ENCODE measurements around the gene SHANK1. TPM values are rescaled to one million over a fixed set of nuclear protein-coding genes. Genes with fewer than 3 reads are reported as not detected.
"Not testable (repeated sequence)": the region's sequence is repeated elsewhere in the genome, so short reads cannot be mapped to it uniquely, and the experiment has no call there.

Gene SHANK1
- total and polyA plus RNA-seq, 2 donors (not counting 3 experiments of a cell fraction or from before 2014, with no cell fraction given), result 0.66 to 1.9 TPM

DNA sequence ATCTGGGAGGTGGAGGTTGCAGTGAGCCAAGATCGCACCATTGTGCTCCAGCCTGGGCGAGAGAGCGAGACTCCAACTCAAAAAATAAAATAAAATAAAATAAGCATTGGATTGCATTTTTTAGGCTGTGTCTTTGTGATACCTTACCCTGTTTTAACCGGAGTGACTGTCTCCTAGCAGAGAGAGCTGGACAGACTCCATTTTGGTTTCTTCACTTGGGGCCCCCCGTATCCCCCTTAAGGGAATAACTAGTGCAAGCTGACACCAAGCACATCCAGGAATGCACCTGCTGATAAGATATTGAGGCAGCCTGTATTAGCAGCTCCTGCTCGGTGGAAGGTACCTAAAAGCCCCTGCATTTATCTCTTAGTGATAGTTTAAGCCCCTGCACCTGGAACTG is 29.9 kb upstream of the SHANK1 start:
- Histone ChIP-seq H3K4me1 (ENCODE audit: control insufficient read depth, extremely low read depth, insufficient read depth, low read length) (no peaks in the 10 kb centered on the region), H3K27me3 (ENCODE audit: control insufficient read depth in 2 of 2, insufficient read depth in 2 of 2, low read length in 2 of 2) (no peaks in the 10 kb centered on the region), H4K20me1 (replicated peaks; ENCODE audit: control insufficient read depth, extremely low read depth, insufficient read depth, low read length) (no peaks in the 10 kb centered on the region), H3K36me3 (ENCODE audit: control insufficient read depth in 2 of 2, extremely low read depth in 1 of 2, insufficient read depth in 2 of 2, low read length in 2 of 2) (no peaks in the 10 kb centered on the region), H3K4me2 (ENCODE audit: insufficient read depth, low read length) (no peak overlapping the region), H3K9me1 (replicated peaks; ENCODE audit: control insufficient read depth, extremely low read depth, insufficient read depth, low read length) (no peaks in the 10 kb centered on the region), H3K27ac (ENCODE audit: insufficient read depth, low read depth, low read length) (no peak overlapping the region), H2AFZ (ENCODE audit: low read depth, low read length) (no peak overlapping the region), H3K9ac (replicated peaks; ENCODE audit: extremely low read depth, insufficient read depth, low read length) (no peak overlapping the region), H3K4me3 (replicated peaks in 1 of 3; ENCODE audit: insufficient read depth in 1 of 3, low read depth in 1 of 3, low read length in 3 of 3) (no peak overlapping the region), H3K79me2 (ENCODE audit: control insufficient read depth, insufficient read depth, low read length) (no peaks in the 10 kb centered on the region), H3K9me3 (replicated peaks; ENCODE audit: control insufficient read depth, insufficient read depth, low read length) (no peaks in the 10 kb centered on the region)
- TF ChIP-seq, protein P1, sequence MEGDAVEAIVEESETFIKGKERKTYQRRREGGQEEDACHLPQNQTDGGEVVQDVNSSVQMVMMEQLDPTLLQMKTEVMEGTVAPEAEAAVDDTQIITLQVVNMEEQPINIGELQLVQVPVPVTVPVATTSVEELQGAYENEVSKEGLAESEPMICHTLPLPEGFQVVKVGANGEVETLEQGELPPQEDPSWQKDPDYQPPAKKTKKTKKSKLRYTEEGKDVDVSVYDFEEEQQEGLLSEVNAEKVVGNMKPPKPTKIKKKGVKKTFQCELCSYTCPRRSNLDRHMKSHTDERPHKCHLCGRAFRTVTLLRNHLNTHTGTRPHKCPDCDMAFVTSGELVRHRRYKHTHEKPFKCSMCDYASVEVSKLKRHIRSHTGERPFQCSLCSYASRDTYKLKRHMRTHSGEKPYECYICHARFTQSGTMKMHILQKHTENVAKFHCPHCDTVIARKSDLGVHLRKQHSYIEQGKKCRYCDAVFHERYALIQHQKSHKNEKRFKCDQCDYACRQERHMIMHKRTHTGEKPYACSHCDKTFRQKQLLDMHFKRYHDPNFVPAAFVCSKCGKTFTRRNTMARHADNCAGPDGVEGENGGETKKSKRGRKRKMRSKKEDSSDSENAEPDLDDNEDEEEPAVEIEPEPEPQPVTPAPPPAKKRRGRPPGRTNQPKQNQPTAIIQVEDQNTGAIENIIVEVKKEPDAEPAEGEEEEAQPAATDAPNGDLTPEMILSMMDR (IDR thresholded peaks at IDR 0.05; ENCODE audit: extremely low read depth in 1 of 2, insufficient read depth in 1 of 2, low read depth in 1 of 2, low read length in 2 of 2), result no peak
- TF ChIP-seq MYC (IDR thresholded peaks at IDR 0.05; ENCODE audit: low read depth, low read length), result no peak
- TF ChIP-seq, protein P2, sequence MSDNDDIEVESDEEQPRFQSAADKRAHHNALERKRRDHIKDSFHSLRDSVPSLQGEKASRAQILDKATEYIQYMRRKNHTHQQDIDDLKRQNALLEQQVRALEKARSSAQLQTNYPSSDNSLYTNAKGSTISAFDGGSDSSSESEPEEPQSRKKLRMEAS (IDR thresholded peaks at IDR 0.05; ENCODE audit: insufficient read depth, insufficient read length), result no peak
- TF ChIP-seq POLR2A (IDR thresholded peaks at IDR 0.05; ENCODE audit: low read depth, low read length), result no peak
- no peak for TF ChIP-seq JUN (IDR thresholded peaks at IDR 0.05; ENCODE audit: borderline replicate concordance, insufficient read depth, insufficient read length, low read depth)
- TF ChIP-seq FOS (IDR thresholded peaks at IDR 0.05; ENCODE audit: borderline replicate concordance, insufficient read depth, low read length), result no peak
- TF ChIP-seq GATA2 (IDR thresholded peaks at IDR 0.05; ENCODE audit: insufficient read depth, insufficient read length, low read depth, low read length), result no peak
- TF ChIP-seq EZH2 (IDR thresholded peaks at IDR 0.05; ENCODE audit: borderline replicate concordance, low read depth, low read length, severe bottlenecking), result no peak
- no peak for TF ChIP-seq POLR2AphosphoS5 (IDR thresholded peaks at IDR 0.05; ENCODE audit: insufficient read depth, low read depth, low read length)
- ChIA-PET CTCF (no interaction called here), POLR2A (no interaction called here)
- FAIRE-seq (no peak), DNase-seq (ENCODE audit: low read depth, low spot score) (no peak)
- intact Hi-C loops (cut with micrococcal nuclease), result no loop called here
- no TSS peak for BruUV-seq (replicated peaks)
- dilution Hi-C loops (cut with MboI; ENCODE audit: extremely low pct_ligation_motif_present, low sequenced_read_pairs), result no loop called here

DNA sequence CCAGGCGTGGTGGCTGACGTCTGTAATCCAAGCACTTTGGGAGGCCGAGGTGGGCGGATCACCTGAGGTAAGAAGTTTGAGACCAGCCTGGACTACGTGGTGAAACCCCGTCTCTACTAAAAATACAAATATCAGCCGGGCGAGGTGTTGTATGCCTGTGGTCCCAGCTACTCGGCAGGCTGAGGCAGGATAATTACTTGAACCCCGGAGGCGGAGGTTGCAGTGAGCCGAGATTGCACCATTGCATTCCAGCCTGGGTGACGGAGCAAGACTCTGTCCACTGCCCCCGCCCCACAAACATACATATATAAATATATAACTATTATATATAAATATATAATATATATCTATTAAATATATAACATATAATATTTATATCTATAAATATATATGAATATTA is 27.5 kb upstream of the SHANK1 start:
- intact Hi-C loops (cut with micrococcal nuclease); POLR2A ChIA-PET; H4K20me1 ChIP-seq (replicated peaks; ENCODE audit: control insufficient read depth, extremely low read depth, insufficient read depth, low read length); H2AFZ ChIP-seq (ENCODE audit: low read depth, low read length); BruUV-seq (replicated peaks); H3K9ac ChIP-seq (replicated peaks; ENCODE audit: extremely low read depth, insufficient read depth, low read length); H3K9me3 ChIP-seq (replicated peaks; ENCODE audit: control insufficient read depth, insufficient read depth, low read length); H3K4me2 ChIP-seq (ENCODE audit: insufficient read depth, low read length); FAIRE-seq; H3K4me1 ChIP-seq (ENCODE audit: control insufficient read depth, extremely low read depth, insufficient read depth, low read length); H3K4me3 ChIP-seq (replicated peaks in 1 of 3; ENCODE audit: insufficient read depth in 1 of 3, low read depth in 1 of 3, low read length in 3 of 3); H3K27ac ChIP-seq (ENCODE audit: insufficient read depth, low read depth, low read length); H3K27me3 ChIP-seq (ENCODE audit: control insufficient read depth in 2 of 2, insufficient read depth in 2 of 2, low read length in 2 of 2); DNase-seq (ENCODE audit: low read depth, low spot score); H3K79me2 ChIP-seq (ENCODE audit: control insufficient read depth, insufficient read depth, low read length); H3K36me3 ChIP-seq (ENCODE audit: control insufficient read depth in 2 of 2, extremely low read depth in 1 of 2, insufficient read depth in 2 of 2, low read length in 2 of 2); dilution Hi-C loops (cut with MboI; ENCODE audit: extremely low pct_ligation_motif_present, low sequenced_read_pairs); H3K9me1 ChIP-seq (replicated peaks; ENCODE audit: control insufficient read depth, extremely low read depth, insufficient read depth, low read length): not testable (repeated sequence)
- CTCF ChIA-PET, result interaction anchor here (1.0 kb wide), 1 partner anchor 23 kb away, joined by 3 read pairs; no protein-coding TSS in a partner anchor

Data from endothelial cell of umbilical vein (primary cell).